HL-60 (cell line): Measurements from ENCODE around the gene GRM5.

Experiments
- CTCF ChIP-seq: IDR thresholded peaks from one replicate; pipeline ENCODE4 v1.5.1; 2011; ENCODE audit warnings: low read length, control low read depth, inconsistent platforms; ENCODE audit not compliant: insufficient read depth
- REST ChIP-seq: IDR thresholded peaks from 2 replicates; pipeline ENCODE4 v1.6.1; 2012; ENCODE audit warnings: low read depth; ENCODE audit not compliant: insufficient replicate concordance

GRCh38 chr11:89015614-89016013, 50.2 kb downstream of the GRM5 start:
- TF ChIP-seq CTCF (no peak), REST (no peak)
